Mesothelial cell of epicardium (in vitro differentiated cells): ENCODE data around the gene CLEC5A. TPM values are rescaled to one million over a fixed set of nuclear protein-coding genes. Genes with fewer than 3 reads are reported as not detected.

Experiments used
- DNase-seq, 2 experiments: peaks; one replicate each; pipeline ENCODE4 v3.0.0; 2021; ENCODE audit warnings: low spot score in 2 of 2; ENCODE audit not compliant: unreplicated experiment in 2 of 2
- H3K27ac Mint-ChIP-seq: 2 replicates; pipeline ENCODE4 v1.8.0; 2021; ENCODE audit warnings: mixed read lengths
- H3K27me3 Mint-ChIP-seq: 2 replicates; pipeline ENCODE4 v1.8.0; 2021; ENCODE audit warnings: low read depth, mixed read lengths
- H3K36me3 Mint-ChIP-seq: 2 replicates; pipeline ENCODE4 v1.8.0; 2021; ENCODE audit warnings: mixed read lengths
- H3K4me1 Mint-ChIP-seq: 2 replicates; pipeline ENCODE4 v1.8.0; 2021; ENCODE audit warnings: mixed read lengths
- H3K4me3 Mint-ChIP-seq: 2 replicates; pipeline ENCODE4 v1.8.0; 2021; ENCODE audit warnings: mild to moderate bottlenecking, moderate library complexity, mixed read lengths
- H3K9me3 Mint-ChIP-seq: 2 replicates; pipeline ENCODE4 v1.8.0; 2021; ENCODE audit warnings: mixed read lengths
- total RNA-seq: library from RNA; stranded (reverse); gene quantifications from 3 replicates; pipeline ENCODE4 v1.2.1, GENCODE V29; 2021
- TF ChIP-seq, protein P1 (sequence below): fragments of 200-600 bp; sonication (generic); IDR thresholded peaks from one replicate; pipeline ENCODE4 v1.5.0; 2021; ENCODE audit warnings: antibody characterized with exemption; ENCODE audit not compliant: unreplicated experiment

Gene CLEC5A
- total RNA-seq, 1 donor from 2014 or later, result not detected

DNA sequence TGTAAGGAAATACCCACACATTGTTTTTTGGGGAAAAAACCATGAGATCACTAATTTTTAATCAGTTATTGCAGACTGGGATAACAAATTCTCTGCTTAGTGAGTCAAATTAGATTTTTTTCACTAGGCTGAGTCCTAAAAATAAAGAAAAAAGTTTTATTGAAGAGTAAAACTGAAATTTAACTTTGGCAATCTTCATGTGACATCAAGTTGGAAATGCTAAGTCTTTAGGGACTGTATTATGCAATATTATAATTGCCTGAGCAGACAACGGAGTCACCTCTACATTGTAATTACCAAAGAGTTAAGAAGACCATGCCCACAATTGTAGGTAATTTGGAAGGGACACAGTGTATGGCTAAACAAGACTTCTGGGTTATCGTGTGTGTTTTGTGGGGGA is 2.2 kb upstream of the CLEC5A start:
- H3K36me3 Mint-ChIP-seq, result no peaks in the 10 kb centered on the region
- no peak overlapping the region for H3K27ac Mint-ChIP-seq
- H3K4me1 Mint-ChIP-seq, result no peaks in the 10 kb centered on the region
- no peak for DNase-seq
- H3K27me3 Mint-ChIP-seq, result peaks cover 8% of the 10 kb centered on the region
- H3K9me3 Mint-ChIP-seq, result no peaks in the 10 kb centered on the region
- no peak overlapping the region for H3K4me3 Mint-ChIP-seq
- TF ChIP-seq, protein P1, sequence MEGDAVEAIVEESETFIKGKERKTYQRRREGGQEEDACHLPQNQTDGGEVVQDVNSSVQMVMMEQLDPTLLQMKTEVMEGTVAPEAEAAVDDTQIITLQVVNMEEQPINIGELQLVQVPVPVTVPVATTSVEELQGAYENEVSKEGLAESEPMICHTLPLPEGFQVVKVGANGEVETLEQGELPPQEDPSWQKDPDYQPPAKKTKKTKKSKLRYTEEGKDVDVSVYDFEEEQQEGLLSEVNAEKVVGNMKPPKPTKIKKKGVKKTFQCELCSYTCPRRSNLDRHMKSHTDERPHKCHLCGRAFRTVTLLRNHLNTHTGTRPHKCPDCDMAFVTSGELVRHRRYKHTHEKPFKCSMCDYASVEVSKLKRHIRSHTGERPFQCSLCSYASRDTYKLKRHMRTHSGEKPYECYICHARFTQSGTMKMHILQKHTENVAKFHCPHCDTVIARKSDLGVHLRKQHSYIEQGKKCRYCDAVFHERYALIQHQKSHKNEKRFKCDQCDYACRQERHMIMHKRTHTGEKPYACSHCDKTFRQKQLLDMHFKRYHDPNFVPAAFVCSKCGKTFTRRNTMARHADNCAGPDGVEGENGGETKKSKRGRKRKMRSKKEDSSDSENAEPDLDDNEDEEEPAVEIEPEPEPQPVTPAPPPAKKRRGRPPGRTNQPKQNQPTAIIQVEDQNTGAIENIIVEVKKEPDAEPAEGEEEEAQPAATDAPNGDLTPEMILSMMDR, result no peak

DNA sequence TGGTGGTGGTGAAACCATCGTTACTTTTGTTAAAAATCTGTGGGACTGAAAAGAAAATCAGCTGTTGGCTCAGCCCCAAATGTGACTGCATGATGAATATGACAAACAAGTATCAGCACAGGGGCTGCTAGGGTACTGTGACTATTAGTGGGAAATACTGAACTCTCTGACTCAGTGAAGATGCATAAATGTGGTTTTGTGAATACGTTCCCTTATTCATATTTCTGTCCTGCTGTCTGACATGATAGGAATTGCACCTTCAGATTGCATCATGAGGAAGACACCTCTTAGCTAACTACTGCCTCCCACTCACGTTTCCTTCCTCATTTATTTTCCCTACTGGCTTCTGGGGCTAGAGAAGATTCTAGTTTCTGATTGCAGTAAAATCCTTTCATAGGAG is 1.4 kb downstream of the CLEC5A start:
- H3K9me3 Mint-ChIP-seq, result peaks cover 26% of the 10 kb centered on the region
- no peaks in the 10 kb centered on the region for H3K36me3 Mint-ChIP-seq
- no peaks in the 10 kb centered on the region for H3K4me1 Mint-ChIP-seq
- no peak for DNase-seq
- H3K27ac Mint-ChIP-seq, result no peak overlapping the region
- H3K4me3 Mint-ChIP-seq, result no peak overlapping the region
- H3K27me3 Mint-ChIP-seq, result peaks cover 6% of the 10 kb centered on the region
- TF ChIP-seq, protein P1, result no peak

DNA sequence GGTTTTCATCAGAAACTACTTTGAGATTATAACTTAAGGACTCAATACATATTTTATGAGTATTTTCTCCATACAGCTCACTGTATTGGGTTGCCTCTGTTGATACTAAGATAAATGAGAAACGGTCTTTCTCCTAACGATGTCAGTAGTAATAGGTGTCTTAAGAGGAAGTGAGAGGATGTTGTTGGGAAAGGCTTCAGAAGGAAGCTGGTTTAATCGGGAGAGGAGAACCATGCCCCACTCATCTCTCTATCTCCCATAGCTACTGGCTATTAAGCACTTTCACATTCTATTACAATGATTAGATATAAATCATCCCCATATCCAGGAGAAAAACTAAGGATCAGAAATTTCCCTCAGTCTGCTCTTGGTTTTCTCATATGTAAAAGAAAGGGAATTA is 2.0 kb downstream of the CLEC5A start:
- peaks cover 31% of the 10 kb centered on the region for H3K9me3 Mint-ChIP-seq
- no peaks in the 10 kb centered on the region for H3K4me1 Mint-ChIP-seq
- TF ChIP-seq, protein P1, result no peak
- H3K36me3 Mint-ChIP-seq, result no peaks in the 10 kb centered on the region
- peaks cover 5% of the 10 kb centered on the region for H3K27me3 Mint-ChIP-seq
- no peak for DNase-seq
- no peak overlapping the region for H3K4me3 Mint-ChIP-seq
- no peak overlapping the region for H3K27ac Mint-ChIP-seq

DNA sequence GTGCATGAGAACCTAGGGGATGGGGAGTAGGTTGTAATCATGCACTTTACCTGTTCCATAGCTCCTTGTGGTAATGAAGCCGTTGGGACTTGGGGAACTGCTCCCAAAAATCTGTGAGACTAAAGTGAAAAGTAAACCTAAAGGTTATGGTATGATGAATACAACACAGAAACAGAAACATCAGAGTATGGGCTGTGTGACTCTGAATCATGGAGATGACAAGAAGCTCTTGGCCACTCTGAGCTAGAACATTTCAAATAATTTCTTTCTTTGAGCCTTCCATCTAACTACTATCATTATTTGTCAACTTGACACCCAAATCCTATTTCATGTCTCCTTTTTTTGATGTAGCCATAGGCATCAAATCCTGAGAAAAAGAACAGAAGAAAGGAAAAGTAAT is 2.9 kb downstream of the CLEC5A start:
- Mint-ChIP-seq H3K4me3 (no peak overlapping the region), H3K27me3 (peaks cover 5% of the 10 kb centered on the region), H3K4me1 (no peaks in the 10 kb centered on the region), H3K36me3 (no peaks in the 10 kb centered on the region), H3K9me3 (peaks cover 38% of the 10 kb centered on the region), H3K27ac (no peak overlapping the region)
- DNase-seq, result no peak
- TF ChIP-seq, protein P1, result no peak

DNA sequence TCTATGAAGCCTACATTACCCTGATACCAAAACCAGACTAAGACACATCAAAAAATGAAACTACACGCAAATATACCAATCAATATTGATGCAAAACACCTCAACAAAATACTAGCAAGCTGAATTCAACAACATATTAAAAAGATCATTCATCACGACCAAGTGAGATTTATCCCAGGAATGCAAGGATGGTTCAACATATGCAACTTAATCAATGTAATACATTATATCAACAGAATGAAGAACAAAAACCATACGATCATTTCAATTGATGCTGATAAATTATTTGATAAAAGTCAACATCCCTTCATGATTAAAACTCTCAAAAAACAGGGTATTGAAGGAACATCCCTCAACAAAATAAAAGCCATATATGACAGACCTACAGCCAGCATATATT is 5.7 kb downstream of the CLEC5A start:
- no peak overlapping the region for H3K27ac Mint-ChIP-seq
- TF ChIP-seq, protein P1, result no peak
- H3K36me3 Mint-ChIP-seq, result no peaks in the 10 kb centered on the region
- H3K27me3 Mint-ChIP-seq, result no peaks in the 10 kb centered on the region
- peaks cover 44% of the 10 kb centered on the region for H3K9me3 Mint-ChIP-seq
- no peak overlapping the region for H3K4me3 Mint-ChIP-seq
- no peak for DNase-seq
- no peaks in the 10 kb centered on the region for H3K4me1 Mint-ChIP-seq

DNA sequence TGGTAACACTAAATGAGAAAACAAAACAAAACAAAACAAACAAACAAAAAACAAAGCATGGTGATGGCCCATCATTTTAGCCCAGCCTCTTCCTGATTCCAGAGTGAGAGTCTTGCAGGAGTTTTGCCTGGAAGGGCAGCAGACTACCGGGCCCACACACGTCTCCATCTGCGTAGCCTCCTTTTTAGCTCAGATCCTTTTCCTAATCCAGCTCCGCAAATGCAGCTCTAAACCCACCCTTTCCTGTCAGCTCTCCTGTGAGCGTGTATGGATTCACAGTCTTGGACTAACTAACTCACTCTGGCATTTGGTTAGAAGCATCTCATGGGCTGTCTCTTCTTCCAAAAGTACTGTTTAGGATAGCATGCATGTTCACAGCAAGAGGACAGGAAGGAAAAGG is 16.6 kb downstream of the CLEC5A start:
- TF ChIP-seq, protein P1, result no peak
- no peak overlapping the region for H3K4me3 Mint-ChIP-seq
- H3K9me3 Mint-ChIP-seq, result no peaks in the 10 kb centered on the region
- no peaks in the 10 kb centered on the region for H3K36me3 Mint-ChIP-seq
- no peaks in the 10 kb centered on the region for H3K4me1 Mint-ChIP-seq
- no peak for DNase-seq
- H3K27ac Mint-ChIP-seq, result no peak overlapping the region
- no peaks in the 10 kb centered on the region for H3K27me3 Mint-ChIP-seq
